GM12874 (cell line): ENCODE measurements around the gene CARD6.

Experiments
- CTCF ChIP-seq: IDR thresholded peaks from 2 replicates; pipeline ENCODE4 v1.5.1; 2011; ENCODE audit warnings: low read depth, mild to moderate bottlenecking, control low read depth, low read length, moderate library complexity; ENCODE audit not compliant: insufficient read depth

CARD6 gene

GRCh38 chr5:40877371-40877988 lies 36.3 kb downstream of the CARD6 start:
- no peak for TF ChIP-seq CTCF

- TF ChIP-seq CTCF: no peak
These were observed 38.2 kb downstream of the CARD6 start for GRCh38 chr5:40879163-40879942.

GRCh38 chr5:40882291-40882690 lies 41.1 kb downstream of the CARD6 start:
- TF ChIP-seq CTCF: no peak

- peak; percentile 96 for TF ChIP-seq CTCF
These were observed 63.2 kb downstream of the CARD6 start for GRCh38 chr5:40904205-40904993.

GRCh38 chr5:40904994-40905306 lies 63.8 kb downstream of the CARD6 start:
- TF ChIP-seq CTCF: no peak

GRCh38 chr5:40906351-40906751 lies 65.2 kb downstream of the CARD6 start:
- no peak for TF ChIP-seq CTCF

- TF ChIP-seq CTCF: no peak
These were observed 68.1 kb downstream of the CARD6 start, which contains the start of gene C7 for GRCh38 chr5:40909264-40909663. Gene C7 (plus strand): TSS chr5:40909497. CDS start chr5:40909611, 114 bp downstream.
